Smooth muscle cell of bladder (primary cell): Measurements from ENCODE around the gene SPDYE9. TPM values are rescaled to one million over a fixed set of nuclear protein-coding genes. Genes with fewer than 3 reads are reported as not detected.

Experiments used
- total RNA-seq: library from RNA; depleted of rRNA; stranded (reverse); fragments of >200 nt; gene quantifications from 2 replicates; pipeline ENCODE4 v1.2.3, GENCODE V29; 2014

Gene SPDYE9, protein sequence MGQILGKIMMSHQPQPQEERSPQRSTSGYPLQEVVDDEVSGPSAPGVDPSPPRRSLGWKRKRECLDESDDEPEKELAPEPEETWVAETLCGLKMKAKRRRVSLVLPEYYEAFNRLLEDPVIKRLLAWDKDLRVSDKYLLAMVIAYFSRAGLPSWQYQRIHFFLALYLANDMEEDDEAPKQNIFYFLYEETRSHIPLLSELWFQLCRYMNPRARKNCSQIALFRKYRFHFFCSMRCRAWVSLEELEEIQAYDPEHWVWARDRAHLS
- total RNA-seq: not detected in 2 replicates

GRCh38 chr7:73085938-73086337, at the start of gene SPDYE9:
Gene SPDYE9 (minus strand): TSS chr7:73086038. CDS start chr7:73084238, 1,800 bp downstream.

GRCh38 chr7:73057811-73058210, 28.0 kb downstream of the SPDYE9 start, which contains the start of gene SPDYE11:
Gene SPDYE11 (minus strand): TSS chr7:73057911. CDS start chr7:73056111, 1,800 bp downstream.

GRCh38 chr7:73029666-73030065, 56.2 kb downstream of the SPDYE9 start, which contains the start of gene SPDYE8:
Gene SPDYE8 (minus strand): TSS chr7:73029766. CDS start chr7:73027966, 1,800 bp downstream.

Other genes starting within 250 kb of the SPDYE9 start
- gene POM121, start 160.9 kb downstream of the SPDYE9 start, total RNA-seq: 3.0 and 3.9 TPM in 2 replicates
- 0.09 TPM in 1 of 2 replicates, not detected in the other for gene TRIM74, start 116.6 kb downstream of the SPDYE9 start, total RNA-seq
- not detected in 2 replicates for gene SPDYE8, start 56.3 kb downstream of the SPDYE9 start, total RNA-seq
- gene SPDYE11, start 28.1 kb downstream of the SPDYE9 start, total RNA-seq: not detected in 2 replicates
- gene NSUN5, start 222.8 kb upstream of the SPDYE9 start, total RNA-seq: 12.9 and 15.2 TPM in 2 replicates
- not detected in 2 replicates for gene TRIM50, start 242.0 kb upstream of the SPDYE9 start, total RNA-seq
- gene FKBP6, start 242.1 kb upstream of the SPDYE9 start, total RNA-seq: under 0.01 TPM in 1 of 2 replicates, not detected in the other